OCI-LY1 (cell line): ENCODE results near the gene KIF13A.

Source experiments
- CTCF ChIP-seq: fragments of 200-600 bp; sonication (generic), shearing (Covaris generic); IDR thresholded peaks from 2 replicates; pipeline ENCODE4 v1.5.1; 2017; ENCODE audit warnings: mild to moderate bottlenecking, antibody characterized with exemption, low read length, moderate library complexity, mixed read lengths
- EZH2 ChIP-seq: fragments of 200-600 bp; sonication (generic), shearing (Covaris generic); IDR thresholded peaks from 2 replicates; pipeline ENCODE4 v1.8.0; 2017; ENCODE audit warnings: borderline replicate concordance, mixed run types, mild to moderate bottlenecking, antibody characterized with exemption, low read length, moderate library complexity, mixed read lengths

- TF ChIP-seq CTCF: no peak
- TF ChIP-seq EZH2: no peak
Measured at GRCh38 chr6:17884498-17885478, 102.6 kb downstream of the KIF13A start.
